Measurements from ENCODE around the gene COMMD6. TPM values are rescaled to one million over a fixed set of nuclear protein-coding genes. Genes with fewer than 3 reads are reported as not detected.
A peak's percentile ranks its signal among the peaks of the same experiment; 100 is the strongest.

COMMD6 gene
- total and polyA plus RNA-seq, 8 donors: 38.1 to 96.5 (median 59.2) TPM

DNA sequence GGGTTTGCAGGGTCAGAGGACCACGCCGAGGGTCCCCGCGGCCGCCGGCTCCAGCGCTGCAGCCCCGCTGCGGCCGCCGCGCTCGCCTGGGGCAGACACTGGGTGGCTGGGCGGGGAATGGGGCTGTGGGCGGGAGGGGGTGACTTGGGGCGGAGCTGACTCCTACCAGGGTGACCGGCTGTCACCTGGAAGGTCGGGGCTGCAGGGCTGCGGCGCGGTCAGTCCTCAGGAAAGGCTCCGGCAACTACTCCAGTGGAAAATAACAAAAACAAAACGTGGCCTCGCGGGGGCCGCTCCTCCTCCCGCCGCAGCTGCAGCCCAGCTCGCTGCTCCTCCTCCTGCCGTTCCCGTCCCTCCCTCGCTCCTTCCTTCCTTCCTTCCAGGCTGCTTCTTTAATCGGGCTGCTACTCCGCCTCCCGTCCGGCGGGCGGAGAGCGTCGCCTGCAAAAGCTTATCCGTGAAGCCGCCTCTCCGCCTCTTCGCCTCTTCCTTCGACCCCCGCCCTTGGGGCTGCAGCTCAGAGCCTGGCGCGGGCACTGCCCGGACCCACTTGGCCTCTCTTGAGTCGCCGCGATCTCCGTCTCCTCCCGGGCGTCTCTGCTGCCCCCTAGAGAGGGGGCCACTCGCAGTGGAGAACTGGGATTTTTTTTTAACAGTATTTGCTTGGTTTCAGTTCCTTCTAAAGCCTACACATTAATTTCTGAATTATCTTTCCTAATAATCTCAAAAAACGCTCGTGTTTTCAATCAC is 55.4 kb downstream of the COMMD6 start, which contains the start of gene TBC1D4:
Gene TBC1D4, minus strand, starts transcription at position 100 of the 750 bp plus-strand sequence. CDS start 402 bp downstream, outside the sequence.
- ATAC-seq (peak; percentile 83 to 90 (median 87)), FAIRE-seq (peak; percentile 5), DNase-seq (peak; percentile 81 to 90 (median 84))
- intact Hi-C loops (cut with DNase I): loop anchor here in 2 of 3 donors (5.0 to 10.0 kb wide), 2 partner anchors 105 to 107 kb away; no protein-coding TSS in a partner anchor
- 0 to 1% methylated on average over 52 to 58 of the region's 58 CpGs for WGBS, 2 donors
- no peaks in the 10 kb centered on the region for H3K36me3 ChIP-seq
- H3K27me3 ChIP-seq: no peaks in the 10 kb centered on the region
- peak within 1 kb of the TSS; percentile 66 to 93 (median 87) for H3K4me3 ChIP-seq
- TF ChIP-seq, protein P1, sequence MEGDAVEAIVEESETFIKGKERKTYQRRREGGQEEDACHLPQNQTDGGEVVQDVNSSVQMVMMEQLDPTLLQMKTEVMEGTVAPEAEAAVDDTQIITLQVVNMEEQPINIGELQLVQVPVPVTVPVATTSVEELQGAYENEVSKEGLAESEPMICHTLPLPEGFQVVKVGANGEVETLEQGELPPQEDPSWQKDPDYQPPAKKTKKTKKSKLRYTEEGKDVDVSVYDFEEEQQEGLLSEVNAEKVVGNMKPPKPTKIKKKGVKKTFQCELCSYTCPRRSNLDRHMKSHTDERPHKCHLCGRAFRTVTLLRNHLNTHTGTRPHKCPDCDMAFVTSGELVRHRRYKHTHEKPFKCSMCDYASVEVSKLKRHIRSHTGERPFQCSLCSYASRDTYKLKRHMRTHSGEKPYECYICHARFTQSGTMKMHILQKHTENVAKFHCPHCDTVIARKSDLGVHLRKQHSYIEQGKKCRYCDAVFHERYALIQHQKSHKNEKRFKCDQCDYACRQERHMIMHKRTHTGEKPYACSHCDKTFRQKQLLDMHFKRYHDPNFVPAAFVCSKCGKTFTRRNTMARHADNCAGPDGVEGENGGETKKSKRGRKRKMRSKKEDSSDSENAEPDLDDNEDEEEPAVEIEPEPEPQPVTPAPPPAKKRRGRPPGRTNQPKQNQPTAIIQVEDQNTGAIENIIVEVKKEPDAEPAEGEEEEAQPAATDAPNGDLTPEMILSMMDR (IDR thresholded peaks at IDR 0.05): peak; percentile 32 to 80 (median 69)
- H3K4me1 ChIP-seq: peaks cover 0 to 7% (median 0%) of the 10 kb centered on the region in 3 donors
- H3K9me3 ChIP-seq: no peaks in the 10 kb centered on the region
- peak within 1 kb of the TSS; percentile 70 to 90 (median 80) for H3K27ac ChIP-seq

DNA sequence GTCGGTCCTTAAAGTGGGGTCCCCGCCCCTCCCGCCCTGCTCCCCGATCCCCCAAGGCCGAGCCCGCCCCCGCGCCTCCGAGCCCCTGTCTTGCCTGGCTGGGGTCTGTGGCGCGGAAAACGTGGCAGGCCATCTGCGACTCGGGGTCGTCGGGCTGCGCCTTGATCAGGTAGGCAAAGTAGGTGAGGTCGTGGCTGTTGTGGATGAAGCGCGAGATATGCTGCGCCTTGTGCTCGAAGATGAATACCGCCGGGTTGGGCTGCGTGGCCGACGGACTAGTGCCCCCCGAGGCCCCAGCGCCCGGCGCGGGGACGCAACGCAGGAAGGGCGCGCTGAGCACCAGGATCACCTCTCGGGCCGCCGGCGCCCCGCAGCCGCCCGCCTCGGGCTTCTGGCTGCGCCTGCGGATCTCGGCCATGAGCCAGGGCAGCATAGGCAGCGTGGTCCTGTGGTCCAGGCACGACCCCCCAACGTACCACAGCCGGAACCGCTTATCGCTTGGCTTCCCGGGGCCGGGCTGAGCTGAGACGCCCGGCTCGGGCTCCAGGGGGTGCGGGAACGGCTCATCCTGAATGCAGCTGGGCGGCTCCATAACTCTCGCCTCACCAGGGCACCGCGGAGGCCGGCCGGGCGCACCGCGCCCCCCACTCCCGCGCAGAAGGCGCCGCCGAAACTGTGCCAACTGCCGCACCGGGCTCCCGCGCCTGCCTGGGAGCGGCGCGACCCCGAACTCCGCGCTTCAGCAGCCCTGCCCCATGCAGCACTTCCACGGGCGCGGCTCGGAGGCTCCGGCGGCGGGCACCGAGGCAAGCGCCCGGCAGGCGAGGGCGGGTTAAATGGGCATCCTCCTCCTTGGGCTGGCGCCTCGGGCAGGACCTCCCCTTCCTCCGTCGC is 56.2 kb downstream of the COMMD6 start:
- Histone ChIP-seq H3K27ac (peak overlapping the region; percentile 70 to 90 (median 80)), H3K4me3 (peak overlapping the region; percentile 66 to 93 (median 87)), H3K9me3 (no peaks in the 10 kb centered on the region), H3K4me1 (peaks cover 0 to 13% (median 0%) of the 10 kb centered on the region in 3 donors), H3K36me3 (no peaks in the 10 kb centered on the region), H3K27me3 (no peaks in the 10 kb centered on the region)
- peak; percentile 28 to 60 (median 46) for ATAC-seq
- no peak for FAIRE-seq
- TF ChIP-seq, protein P1 (IDR thresholded peaks at IDR 0.05): no peak
- intact Hi-C loops (cut with DNase I): loop anchor here in 2 of 3 donors (5.0 to 10.0 kb wide), 2 partner anchors 104 to 107 kb away; no protein-coding TSS in a partner anchor
- DNase-seq: peak; percentile 13 to 83 (median 46)
- WGBS, 2 donors: 0% methylated on average over 70 to 100 of the region's 100 CpGs

DNA sequence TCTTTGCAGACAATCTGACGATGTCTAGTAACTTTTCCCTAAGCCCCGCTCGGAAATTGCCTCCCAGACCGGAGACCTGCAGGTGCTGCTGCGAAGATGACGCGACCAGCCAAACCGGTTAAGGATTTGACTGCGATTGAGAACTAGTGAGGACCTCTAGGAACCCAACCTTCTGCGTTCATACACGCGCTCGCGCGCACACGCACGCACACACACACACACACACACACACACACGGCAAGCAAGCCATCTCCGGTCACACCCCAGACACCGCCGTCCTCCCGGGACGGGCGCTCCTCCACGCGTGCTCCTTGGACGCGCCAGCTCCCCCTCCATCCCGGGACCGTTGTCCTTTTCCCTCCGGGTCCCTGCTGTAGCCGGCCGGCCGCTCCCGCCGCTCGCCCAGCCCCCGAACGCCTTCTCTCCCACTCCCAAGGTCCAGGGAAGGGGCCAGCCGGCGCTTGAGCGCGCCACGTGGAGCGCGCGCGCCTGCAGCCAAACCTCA is 56.9 kb downstream of the COMMD6 start:
- no peaks in the 10 kb centered on the region for H3K27me3 ChIP-seq
- peak; percentile 72 to 83 (median 79) for DNase-seq
- FAIRE-seq: no peak
- no peaks in the 10 kb centered on the region for H3K36me3 ChIP-seq
- peak; percentile 44 to 59 (median 56) for ATAC-seq
- peak overlapping the region; percentile 70 to 90 (median 80) for H3K27ac ChIP-seq
- no peaks in the 10 kb centered on the region for H3K9me3 ChIP-seq
- intact Hi-C loops (cut with DNase I): loop anchor here in 2 of 3 donors (5.0 to 10.0 kb wide), 2 partner anchors 103 to 106 kb away; no protein-coding TSS in a partner anchor
- peak overlapping the region; percentile 66 to 93 (median 87) for H3K4me3 ChIP-seq
- TF ChIP-seq, protein P1 (IDR thresholded peaks at IDR 0.05): no peak
- 0% methylated on average over 39 to 48 of the region's 48 CpGs for WGBS, 2 donors
- H3K4me1 ChIP-seq: peaks cover 0 to 13% (median 0%) of the 10 kb centered on the region in 3 donors

DNA sequence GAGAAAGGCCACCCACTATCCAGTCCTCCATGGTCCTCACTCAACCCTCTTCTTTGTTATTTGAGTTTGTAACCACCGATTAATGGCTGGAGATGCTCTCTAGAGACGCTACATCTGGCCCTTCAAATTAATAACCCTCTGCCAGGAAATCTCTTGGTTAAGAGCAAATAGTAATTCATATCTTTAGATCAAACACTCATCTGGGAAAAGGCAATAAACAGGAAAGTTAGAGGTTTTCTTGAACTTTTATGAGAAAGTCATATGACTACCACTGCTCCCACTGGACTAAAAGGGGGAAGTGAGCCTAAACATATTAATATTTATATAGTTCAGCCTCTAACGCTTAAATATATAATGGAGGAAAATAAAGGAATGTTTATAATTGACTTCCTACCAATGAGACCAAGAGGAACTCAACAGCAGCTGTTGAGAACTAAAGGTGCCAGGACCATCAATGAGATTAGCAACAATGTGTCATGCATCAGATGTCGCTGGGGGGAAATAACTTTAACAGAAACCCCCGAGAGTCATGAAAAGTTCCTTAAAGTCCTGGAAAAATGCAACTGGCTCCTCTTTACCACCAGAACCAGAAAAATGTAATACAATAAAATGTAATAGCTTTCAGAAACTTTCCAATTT is 58.4 kb downstream of the COMMD6 start:
- 56 to 60% methylated on average over 5 of the region's 5 CpGs for WGBS, 2 donors
- DNase-seq (no peak), FAIRE-seq (no peak), ATAC-seq (no peak)
- no peak overlapping the region for H3K27ac ChIP-seq
- H3K4me1 ChIP-seq: peaks cover 0 to 20% (median 0%) of the 10 kb centered on the region in 3 donors
- H3K36me3 ChIP-seq: no peaks in the 10 kb centered on the region
- H3K27me3 ChIP-seq: no peaks in the 10 kb centered on the region
- TF ChIP-seq, protein P1 (IDR thresholded peaks at IDR 0.05): no peak
- H3K4me3 ChIP-seq: peak overlapping the region in 1 of 4 donors; percentile 85
- intact Hi-C loops (cut with DNase I): no loop called here
- no peaks in the 10 kb centered on the region for H3K9me3 ChIP-seq

Data from pancreas (tissue), 10 donors.